ENCODE data around the gene FBXL13.

DNA sequence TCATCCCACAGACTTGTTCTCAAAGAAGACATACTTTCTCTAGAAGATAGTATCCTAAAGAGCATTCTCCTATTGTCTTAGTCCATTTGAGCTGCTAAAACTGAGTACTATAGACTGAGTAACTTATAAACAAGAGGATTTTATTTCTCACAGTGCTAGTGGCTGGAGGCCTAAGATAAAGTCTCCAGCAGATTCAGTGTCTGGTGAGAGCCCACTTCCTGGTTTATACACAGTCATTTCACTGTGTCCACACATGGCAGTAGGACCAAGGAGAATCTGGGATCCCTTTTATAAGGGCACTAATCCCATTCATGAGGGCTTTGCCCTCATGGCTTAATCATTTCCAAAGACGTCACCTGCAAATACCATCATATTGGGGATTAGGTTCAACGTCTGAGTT lies 93.1 kb downstream of the FBXL13 start:
- TF ChIP-seq POLR2AphosphoS5 (IDR thresholded peaks at IDR 0.05; ENCODE audit: low read depth) = no peak
- TF ChIP-seq JUNB (IDR thresholded peaks at IDR 0.05; ENCODE audit: unreplicated experiment) = no peak
- TF ChIP-seq EZH2phosphoT487 (IDR thresholded peaks at IDR 0.05; ENCODE audit: unreplicated experiment) = no peak
- no peak for TF ChIP-seq EZH2 (IDR thresholded peaks at IDR 0.05; ENCODE audit: low read depth, unreplicated experiment)
- TF ChIP-seq, protein P1, sequence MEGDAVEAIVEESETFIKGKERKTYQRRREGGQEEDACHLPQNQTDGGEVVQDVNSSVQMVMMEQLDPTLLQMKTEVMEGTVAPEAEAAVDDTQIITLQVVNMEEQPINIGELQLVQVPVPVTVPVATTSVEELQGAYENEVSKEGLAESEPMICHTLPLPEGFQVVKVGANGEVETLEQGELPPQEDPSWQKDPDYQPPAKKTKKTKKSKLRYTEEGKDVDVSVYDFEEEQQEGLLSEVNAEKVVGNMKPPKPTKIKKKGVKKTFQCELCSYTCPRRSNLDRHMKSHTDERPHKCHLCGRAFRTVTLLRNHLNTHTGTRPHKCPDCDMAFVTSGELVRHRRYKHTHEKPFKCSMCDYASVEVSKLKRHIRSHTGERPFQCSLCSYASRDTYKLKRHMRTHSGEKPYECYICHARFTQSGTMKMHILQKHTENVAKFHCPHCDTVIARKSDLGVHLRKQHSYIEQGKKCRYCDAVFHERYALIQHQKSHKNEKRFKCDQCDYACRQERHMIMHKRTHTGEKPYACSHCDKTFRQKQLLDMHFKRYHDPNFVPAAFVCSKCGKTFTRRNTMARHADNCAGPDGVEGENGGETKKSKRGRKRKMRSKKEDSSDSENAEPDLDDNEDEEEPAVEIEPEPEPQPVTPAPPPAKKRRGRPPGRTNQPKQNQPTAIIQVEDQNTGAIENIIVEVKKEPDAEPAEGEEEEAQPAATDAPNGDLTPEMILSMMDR (conservative IDR thresholded peaks at IDR 0.05; ENCODE audit: low read depth in 2 of 2) = no peak
- TF ChIP-seq, protein P2, sequence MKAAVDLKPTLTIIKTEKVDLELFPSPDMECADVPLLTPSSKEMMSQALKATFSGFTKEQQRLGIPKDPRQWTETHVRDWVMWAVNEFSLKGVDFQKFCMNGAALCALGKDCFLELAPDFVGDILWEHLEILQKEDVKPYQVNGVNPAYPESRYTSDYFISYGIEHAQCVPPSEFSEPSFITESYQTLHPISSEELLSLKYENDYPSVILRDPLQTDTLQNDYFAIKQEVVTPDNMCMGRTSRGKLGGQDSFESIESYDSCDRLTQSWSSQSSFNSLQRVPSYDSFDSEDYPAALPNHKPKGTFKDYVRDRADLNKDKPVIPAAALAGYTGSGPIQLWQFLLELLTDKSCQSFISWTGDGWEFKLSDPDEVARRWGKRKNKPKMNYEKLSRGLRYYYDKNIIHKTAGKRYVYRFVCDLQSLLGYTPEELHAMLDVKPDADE (IDR thresholded peaks at IDR 0.05) = no peak
- no peak for TF ChIP-seq CREB1 (CRISPR knock-in tag; IDR thresholded peaks at IDR 0.05; ENCODE audit: low read depth)
- TF ChIP-seq, protein P3, sequence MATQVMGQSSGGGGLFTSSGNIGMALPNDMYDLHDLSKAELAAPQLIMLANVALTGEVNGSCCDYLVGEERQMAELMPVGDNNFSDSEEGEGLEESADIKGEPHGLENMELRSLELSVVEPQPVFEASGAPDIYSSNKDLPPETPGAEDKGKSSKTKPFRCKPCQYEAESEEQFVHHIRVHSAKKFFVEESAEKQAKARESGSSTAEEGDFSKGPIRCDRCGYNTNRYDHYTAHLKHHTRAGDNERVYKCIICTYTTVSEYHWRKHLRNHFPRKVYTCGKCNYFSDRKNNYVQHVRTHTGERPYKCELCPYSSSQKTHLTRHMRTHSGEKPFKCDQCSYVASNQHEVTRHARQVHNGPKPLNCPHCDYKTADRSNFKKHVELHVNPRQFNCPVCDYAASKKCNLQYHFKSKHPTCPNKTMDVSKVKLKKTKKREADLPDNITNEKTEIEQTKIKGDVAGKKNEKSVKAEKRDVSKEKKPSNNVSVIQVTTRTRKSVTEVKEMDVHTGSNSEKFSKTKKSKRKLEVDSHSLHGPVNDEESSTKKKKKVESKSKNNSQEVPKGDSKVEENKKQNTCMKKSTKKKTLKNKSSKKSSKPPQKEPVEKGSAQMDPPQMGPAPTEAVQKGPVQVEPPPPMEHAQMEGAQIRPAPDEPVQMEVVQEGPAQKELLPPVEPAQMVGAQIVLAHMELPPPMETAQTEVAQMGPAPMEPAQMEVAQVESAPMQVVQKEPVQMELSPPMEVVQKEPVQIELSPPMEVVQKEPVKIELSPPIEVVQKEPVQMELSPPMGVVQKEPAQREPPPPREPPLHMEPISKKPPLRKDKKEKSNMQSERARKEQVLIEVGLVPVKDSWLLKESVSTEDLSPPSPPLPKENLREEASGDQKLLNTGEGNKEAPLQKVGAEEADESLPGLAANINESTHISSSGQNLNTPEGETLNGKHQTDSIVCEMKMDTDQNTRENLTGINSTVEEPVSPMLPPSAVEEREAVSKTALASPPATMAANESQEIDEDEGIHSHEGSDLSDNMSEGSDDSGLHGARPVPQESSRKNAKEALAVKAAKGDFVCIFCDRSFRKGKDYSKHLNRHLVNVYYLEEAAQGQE (IDR thresholded peaks at IDR 0.05; ENCODE audit: unreplicated experiment) = no peak
- TF ChIP-seq STAT1 (IDR thresholded peaks at IDR 0.05; ENCODE audit: unreplicated experiment) = no peak
- TF ChIP-seq NANOG (IDR thresholded peaks at IDR 0.05; ENCODE audit: borderline replicate concordance) = no peak

Measured in GM23338 (cell line).